Fibroblast of the aortic adventitia (primary cell): ENCODE measurements around the gene CABP1. TPM values are rescaled to one million over a fixed set of nuclear protein-coding genes. Genes with fewer than 3 reads are reported as not detected.

ENCODE experiments used
- DNase-seq: peaks from one replicate; pipeline ENCODE4 v3.0.0-alpha.2; 2010; ENCODE audit warnings: low read depth
- H3K4me3 ChIP-seq: 2 replicates; pipeline ENCODE4 v1.5.1; 2011; ENCODE audit warnings: low read depth, mild to moderate bottlenecking, control low read depth, low read length, moderate library complexity
- CTCF ChIP-seq: IDR thresholded peaks from 2 replicates; pipeline ENCODE4 v1.5.1; 2011; ENCODE audit warnings: mild to moderate bottlenecking, low read length, control low read depth, inconsistent platforms; ENCODE audit not compliant: insufficient read depth
- total RNA-seq: library from RNA; depleted of rRNA; stranded (reverse); fragments of >200 nt; gene quantifications from 2 replicates; pipeline ENCODE4 v1.2.3, GENCODE V29; 2012; ENCODE audit warnings: low replicate concordance

The CABP1 gene
- total RNA-seq, 1 donor, result 0.54 TPM

GRCh38 chr12:120710031-120710804, 69.8 kb downstream of the CABP1 start, which contains the start of gene UNC119B:
UNC119B (plus strand) TSS chr12:120710458; CDS start chr12:120710475, 17 bp downstream.
- peak within 1 kb of the TSS; percentile 80 for H3K4me3 ChIP-seq
- peak; percentile 40 for DNase-seq
- no peak for TF ChIP-seq CTCF

- no peak for TF ChIP-seq CTCF
Measured at GRCh38 chr12:120710805-120711296, 70.4 kb downstream of the CABP1 start.

DNA sequence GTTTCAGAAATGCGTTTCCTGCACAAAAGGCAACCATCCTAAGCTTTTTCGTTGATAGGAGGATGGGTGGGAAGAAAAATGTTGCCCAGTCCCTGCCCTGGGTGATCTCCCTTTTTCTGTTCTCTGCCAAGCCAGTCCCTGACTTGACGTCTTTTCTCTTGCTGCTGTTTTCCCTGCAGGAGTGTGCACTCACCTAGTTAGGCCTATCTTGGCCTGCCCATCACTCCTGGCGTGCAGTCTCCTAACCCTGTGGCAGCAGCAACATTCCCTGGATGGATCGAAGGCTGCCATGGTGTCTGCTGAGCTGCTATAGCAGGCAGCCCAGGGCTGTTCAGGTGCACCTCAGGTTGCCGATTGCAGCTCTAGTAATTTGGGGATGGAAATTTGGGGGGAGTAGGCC, 71.0 kb downstream of the CABP1 start:
- no peak for TF ChIP-seq CTCF
- peak overlapping the region; percentile 80 for H3K4me3 ChIP-seq
- DNase-seq, result no peak

More at GRCh38 chr12:120710805-120711296, 70.4 kb downstream of the CABP1 start:
- no peak for DNase-seq
- H3K4me3 ChIP-seq, result peak overlapping the region; percentile 80

GRCh38 chr12:120712610-120713009, 72.2 kb downstream of the CABP1 start:
- TF ChIP-seq CTCF, result no peak
- no peak for DNase-seq
- H3K4me3 ChIP-seq, result no peak overlapping the region

- no peak overlapping the region for H3K4me3 ChIP-seq
- peak; percentile 87 for TF ChIP-seq CTCF
- peak; percentile 86 for DNase-seq
Measured at GRCh38 chr12:120713861-120714482, 73.5 kb downstream of the CABP1 start.

Other genes starting within 250 kb of the CABP1 start
- gene COX6A1, start 202.5 kb upstream of the CABP1 start, total RNA-seq, result 138 and 366 TPM in 2 replicates
- gene TRIAP1, start 194.2 kb upstream of the CABP1 start, total RNA-seq, result 30.0 and 39.0 TPM in 2 replicates
- gene GATC, start 194.2 kb upstream of the CABP1 start, total RNA-seq, result 16.1 and 20.5 TPM in 2 replicates
- 87.3 and 104 TPM in 2 replicates for gene SRSF9, start 170.9 kb upstream of the CABP1 start, total RNA-seq
- gene DYNLL1, start 144.5 kb upstream of the CABP1 start, total RNA-seq, result 93.5 and 453 TPM in 2 replicates
- 26.1 and 29.6 TPM in 2 replicates for gene COQ5, start 111.5 kb upstream of the CABP1 start, total RNA-seq
- 96.7 and 125 TPM in 2 replicates for gene RNF10, start 106.3 kb upstream of the CABP1 start, total RNA-seq
- gene POP5, start 59.2 kb upstream of the CABP1 start, total RNA-seq, result 17.5 and 31.3 TPM in 2 replicates
- gene MLEC, start 46.5 kb downstream of the CABP1 start, total RNA-seq, result 77.1 and 135 TPM in 2 replicates
- 18.2 and 19.8 TPM in 2 replicates for gene UNC119B, start 69.8 kb downstream of the CABP1 start, total RNA-seq
- gene ACADS, start 85.2 kb downstream of the CABP1 start, total RNA-seq, result 7.5 and 7.8 TPM in 2 replicates